Activated CD8-positive, alpha-beta T cell treated with anti-CD3 and anti-CD28 coated beads, Interleukin-2, amount 10 ng/mL, durations not matched to agents 7 days and 5 days (primary cell): ENCODE results near the gene PLGLB1. TPM values are rescaled to one million over a fixed set of nuclear protein-coding genes. Genes with fewer than 3 reads are reported as not detected.
"Not testable (repeated sequence)": the region's sequence is repeated elsewhere in the genome, so short reads cannot be mapped to it uniquely, and the experiment has no call there.

Experiments
- ATAC-seq: fragments of 150-1000 bp; cut with Tn5 transposase; one replicate; pipeline ENCODE4 v1.10.0; 2021; ENCODE audit warnings: moderate library complexity
- CTCF ChIA-PET: fragments of 350-600 bp; sonication (Branson Sonifier 250); formaldehyde crosslinking; loops from one replicate; lab custom pipeline; 2021; ENCODE audit warnings: antibody characterized with exemption; lab: Charles Lee
- POLR2A ChIA-PET: fragments of 350-600 bp; sonication (Branson Sonifier 250); formaldehyde crosslinking; loops from one replicate; lab custom pipeline; 2021; ENCODE audit warnings: antibody characterized with exemption; lab: Charles Lee
- DNase-seq: peaks from one replicate; pipeline ENCODE4 v3.0.0-alpha.2; 2020
- H3K27ac Mint-ChIP-seq: one replicate; pipeline ENCODE4 v1.8.0; 2021; ENCODE audit warnings: mild to moderate bottlenecking, mixed read lengths
- H3K27me3 Mint-ChIP-seq: one replicate; pipeline ENCODE4 v1.8.0; 2021; ENCODE audit warnings: low read depth, mixed read lengths
- H3K36me3 Mint-ChIP-seq: one replicate; pipeline ENCODE4 v1.8.0; 2021; ENCODE audit warnings: low read depth, mixed read lengths
- H3K4me1 Mint-ChIP-seq: one replicate; pipeline ENCODE4 v1.8.0; 2021; ENCODE audit warnings: low read depth, mixed read lengths
- H3K4me3 Mint-ChIP-seq: one replicate; pipeline ENCODE4 v1.8.0; 2021; ENCODE audit warnings: mild to moderate bottlenecking, mixed read lengths
- H3K9me3 Mint-ChIP-seq: one replicate; pipeline ENCODE4 v1.8.0; 2022; ENCODE audit warnings: mixed read lengths; ENCODE audit not compliant: insufficient read depth
- total RNA-seq, 2 experiments: library from RNA; stranded (reverse); gene quantifications; one replicate each; pipeline ENCODE4 v1.2.3, GENCODE V29; 2021

The PLGLB1 gene
- total RNA-seq, 2 experiments from 2014 or later = 2.0 to 3.7 TPM

DNA sequence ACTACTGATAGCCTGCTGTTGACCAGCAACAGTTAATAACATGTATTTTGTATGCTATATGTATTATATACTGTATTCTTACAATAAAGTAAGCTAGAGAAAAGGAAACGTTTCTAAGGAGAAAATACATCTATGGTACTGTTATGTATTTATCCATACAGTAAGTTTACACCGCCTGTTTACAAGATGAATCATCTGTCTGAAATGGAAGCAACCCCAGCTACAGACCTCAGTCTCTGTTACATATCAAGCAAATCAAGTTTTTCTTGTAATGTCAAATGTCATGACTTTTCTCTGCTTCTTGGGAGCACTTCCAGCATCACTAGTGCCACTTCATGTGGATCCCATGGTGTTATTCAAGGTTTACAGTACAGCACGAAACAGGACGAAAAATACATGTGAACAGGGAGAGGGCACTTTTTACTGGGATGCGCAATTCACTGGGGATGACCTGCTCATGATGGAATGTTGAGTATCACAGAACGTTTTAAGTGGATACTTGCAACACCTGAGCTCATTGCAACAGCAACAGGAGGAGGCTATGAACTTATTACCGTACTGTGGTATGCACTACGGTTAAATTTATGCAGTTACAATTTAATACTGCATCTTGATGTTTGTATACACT lies 2.5 kb upstream of the PLGLB1 start:
- CTCF ChIA-PET, H3K27me3 Mint-ChIP-seq, H3K27ac Mint-ChIP-seq, H3K4me1 Mint-ChIP-seq, H3K36me3 Mint-ChIP-seq, POLR2A ChIA-PET, DNase-seq, H3K4me3 Mint-ChIP-seq, H3K9me3 Mint-ChIP-seq, ATAC-seq: not testable (repeated sequence)

- DNase-seq = not testable (repeated sequence)
Observed at GRCh38 chr2:87021043-87021442, 601 bp downstream of the PLGLB1 start.

DNA sequence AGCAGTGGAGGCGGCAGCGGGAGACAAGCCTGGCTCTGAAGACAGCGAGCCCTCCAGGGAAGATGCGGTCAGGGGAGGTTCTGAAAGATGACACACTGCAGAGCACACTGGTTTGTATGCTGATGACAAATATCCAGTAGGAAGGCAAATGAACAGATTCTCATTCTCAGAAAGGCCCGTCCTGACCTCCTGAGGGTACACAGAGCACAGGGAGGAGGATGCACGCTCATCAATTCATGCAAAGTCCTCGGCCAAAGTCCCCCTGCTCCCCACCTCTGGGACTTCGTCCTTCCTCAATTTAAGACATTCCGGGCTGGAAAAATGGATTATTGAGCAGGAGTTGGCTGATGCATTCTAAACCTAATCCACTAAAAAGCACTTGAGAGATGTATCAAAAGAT lies 2.6 kb downstream of the PLGLB1 start:
- CTCF ChIA-PET, DNase-seq, H3K4me3 Mint-ChIP-seq, H3K36me3 Mint-ChIP-seq, ATAC-seq, H3K4me1 Mint-ChIP-seq, H3K9me3 Mint-ChIP-seq, POLR2A ChIA-PET, H3K27ac Mint-ChIP-seq, H3K27me3 Mint-ChIP-seq: not testable (repeated sequence)

More at GRCh38 chr2:87021043-87021442, 601 bp downstream of the PLGLB1 start:
- H3K27ac Mint-ChIP-seq, H3K4me3 Mint-ChIP-seq, POLR2A ChIA-PET, H3K36me3 Mint-ChIP-seq, H3K9me3 Mint-ChIP-seq, ATAC-seq, CTCF ChIA-PET, H3K4me1 Mint-ChIP-seq, H3K27me3 Mint-ChIP-seq: not testable (repeated sequence)

- H3K27me3 Mint-ChIP-seq, ATAC-seq, H3K27ac Mint-ChIP-seq, DNase-seq, H3K36me3 Mint-ChIP-seq, POLR2A ChIA-PET, CTCF ChIA-PET, H3K4me3 Mint-ChIP-seq, H3K9me3 Mint-ChIP-seq, H3K4me1 Mint-ChIP-seq: not testable (repeated sequence)
Observed at GRCh38 chr2:87014489-87015169, 7.0 kb downstream of the PLGLB1 start.

DNA sequence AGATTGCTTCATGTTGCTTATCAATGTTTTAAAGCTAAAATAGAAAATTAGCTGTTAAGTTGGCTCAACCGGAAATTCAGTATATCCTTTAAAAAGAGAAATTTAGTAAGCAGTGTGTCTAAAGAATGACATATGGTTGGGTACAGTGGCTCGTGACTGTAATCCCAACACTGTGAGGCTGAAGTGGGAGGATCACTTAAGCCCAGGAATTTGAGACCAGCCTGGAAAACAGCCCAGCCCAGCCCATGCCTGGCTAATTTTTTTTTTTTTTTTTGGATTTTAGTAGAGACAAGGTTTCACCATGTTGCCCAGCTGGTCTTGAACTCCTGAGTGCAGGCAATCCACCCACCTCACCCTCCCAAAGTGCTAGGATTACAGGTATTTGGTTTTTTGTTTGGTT lies 17.2 kb downstream of the PLGLB1 start:
- POLR2A ChIA-PET, H3K27ac Mint-ChIP-seq, H3K27me3 Mint-ChIP-seq: not testable (repeated sequence)

More for the DNA sequence above, 17.2 kb downstream of the PLGLB1 start:
- H3K9me3 Mint-ChIP-seq, H3K36me3 Mint-ChIP-seq, ATAC-seq, DNase-seq, H3K4me1 Mint-ChIP-seq, CTCF ChIA-PET, H3K4me3 Mint-ChIP-seq: not testable (repeated sequence)

Other genes starting within 250 kb of the PLGLB1 start
- gene CD8A, start 230.9 kb downstream of the PLGLB1 start, total RNA-seq = 100 to 1,000 TPM; 667 to 675 TPM
- gene CD8B, start 160.0 kb downstream of the PLGLB1 start, total RNA-seq = 100 to 1,000 TPM; 423 to 439 TPM
- 1 to 10 TPM; 4.6 to 5.6 TPM for gene RGPD1, start 79.7 kb downstream of the PLGLB1 start, total RNA-seq